DND-41 (cell line): ENCODE data around the gene RSPH9.

Source experiments
- EZH2 ChIP-seq: IDR thresholded peaks from 3 replicates; pipeline ENCODE4 v1.6.1; 2012; ENCODE audit warnings: borderline replicate concordance, low read depth, mild to moderate bottlenecking, moderate library complexity, low read length, inconsistent platforms; ENCODE audit not compliant: severe bottlenecking
- TF ChIP-seq, protein P1 (sequence below): IDR thresholded peaks from 2 replicates; pipeline ENCODE4 v1.5.1; 2012; ENCODE audit warnings: borderline replicate concordance, low read length, moderate library complexity, mild to moderate bottlenecking; ENCODE audit not compliant: poor library complexity, severe bottlenecking; ENCODE audit errors: extremely low read depth

DNA sequence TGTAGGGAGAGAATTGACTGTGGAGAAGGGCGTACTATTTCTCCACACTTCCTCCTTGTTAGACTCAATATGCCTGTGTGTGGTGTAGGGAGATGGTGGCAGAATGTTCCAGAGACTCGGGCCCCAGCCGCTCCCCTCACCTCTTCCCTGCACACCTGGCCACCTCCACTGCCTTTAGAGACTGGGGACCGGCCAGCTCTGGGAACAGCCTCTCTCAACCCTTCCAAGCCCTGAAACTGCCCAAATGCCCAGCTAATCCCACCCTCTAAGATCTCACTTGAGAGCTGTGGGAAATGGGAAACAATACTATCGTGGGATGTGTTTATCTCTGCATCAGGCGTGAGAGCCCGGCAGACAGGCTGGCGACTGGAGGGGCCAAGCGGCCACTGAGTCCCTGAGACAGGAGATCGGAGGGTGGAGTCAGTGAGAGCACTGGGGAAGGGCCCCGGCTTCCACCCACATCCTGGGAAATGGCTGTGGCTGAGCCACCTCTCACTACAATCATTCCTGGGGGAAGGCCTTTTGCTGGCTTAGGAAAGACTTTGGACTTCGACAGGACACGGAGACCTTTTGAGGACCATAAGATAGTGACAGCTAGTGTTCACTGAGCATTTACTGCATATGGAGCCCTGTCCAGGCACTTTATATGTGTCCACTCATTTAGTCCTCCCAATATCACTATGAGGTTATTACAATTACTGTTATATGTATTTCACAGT, 73.7 kb downstream of the RSPH9 start:
- TF ChIP-seq, protein P1, sequence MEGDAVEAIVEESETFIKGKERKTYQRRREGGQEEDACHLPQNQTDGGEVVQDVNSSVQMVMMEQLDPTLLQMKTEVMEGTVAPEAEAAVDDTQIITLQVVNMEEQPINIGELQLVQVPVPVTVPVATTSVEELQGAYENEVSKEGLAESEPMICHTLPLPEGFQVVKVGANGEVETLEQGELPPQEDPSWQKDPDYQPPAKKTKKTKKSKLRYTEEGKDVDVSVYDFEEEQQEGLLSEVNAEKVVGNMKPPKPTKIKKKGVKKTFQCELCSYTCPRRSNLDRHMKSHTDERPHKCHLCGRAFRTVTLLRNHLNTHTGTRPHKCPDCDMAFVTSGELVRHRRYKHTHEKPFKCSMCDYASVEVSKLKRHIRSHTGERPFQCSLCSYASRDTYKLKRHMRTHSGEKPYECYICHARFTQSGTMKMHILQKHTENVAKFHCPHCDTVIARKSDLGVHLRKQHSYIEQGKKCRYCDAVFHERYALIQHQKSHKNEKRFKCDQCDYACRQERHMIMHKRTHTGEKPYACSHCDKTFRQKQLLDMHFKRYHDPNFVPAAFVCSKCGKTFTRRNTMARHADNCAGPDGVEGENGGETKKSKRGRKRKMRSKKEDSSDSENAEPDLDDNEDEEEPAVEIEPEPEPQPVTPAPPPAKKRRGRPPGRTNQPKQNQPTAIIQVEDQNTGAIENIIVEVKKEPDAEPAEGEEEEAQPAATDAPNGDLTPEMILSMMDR, result no peak
- no peak for TF ChIP-seq EZH2
